GM20431 (cell line): Measurements from ENCODE around the gene BOLA1.

Experiments
- in situ Hi-C: fragments of 300-500 bp; cut with MseI, MboI; formaldehyde crosslinking; loops from one replicate; pipeline ENCODE4 v1.15.0; 2020; ENCODE audit warnings: low sequenced_read_pairs; ENCODE audit not compliant: unreplicated experiment

BOLA1 gene

GRCh38 chr1:149927563-149928400 is 28.4 kb downstream of the BOLA1 start, which contains the start of gene SF3B4:
Gene SF3B4 (minus strand): TSS chr1:149927803. CDS start chr1:149927759, 44 bp downstream.
- in situ Hi-C loops, result loop anchor here (25.0 kb wide), 1 partner anchor 260 kb away; no protein-coding TSS in a partner anchor

GRCh38 chr1:149928401-149928724 is 29.0 kb downstream of the BOLA1 start:
- in situ Hi-C loops, result loop anchor here (25.0 kb wide), 1 partner anchor 259 kb away; no protein-coding TSS in a partner anchor

GRCh38 chr1:149929856-149930255 is 30.5 kb downstream of the BOLA1 start:
- in situ Hi-C loops, result loop anchor here (25.0 kb wide), 1 partner anchor 257 kb away; no protein-coding TSS in a partner anchor

- in situ Hi-C loops, result loop anchor here (25.0 kb wide), 1 partner anchor 256 kb away; no protein-coding TSS in a partner anchor
Observed at GRCh38 chr1:149931212-149931790, 31.9 kb downstream of the BOLA1 start.

- in situ Hi-C loops, result loop anchor here (25.0 kb wide), 1 partner anchor 255 kb away; no protein-coding TSS in a partner anchor
Observed at GRCh38 chr1:149932474-149932873, 33.1 kb downstream of the BOLA1 start.

- in situ Hi-C loops, result loop anchor here (25.0 kb wide), 1 partner anchor 254 kb away; no protein-coding TSS in a partner anchor
Observed at GRCh38 chr1:149933208-149933607, 33.8 kb downstream of the BOLA1 start.

- in situ Hi-C loops, result loop anchor here (25.0 kb wide), 1 partner anchor 253 kb away; no protein-coding TSS in a partner anchor
Observed at GRCh38 chr1:149934356-149934755, 35.0 kb downstream of the BOLA1 start.

- in situ Hi-C loops, result loop anchor here (25.0 kb wide), 1 partner anchor 251 kb away; no protein-coding TSS in a partner anchor
Observed at GRCh38 chr1:149936170-149936991, 37.0 kb downstream of the BOLA1 start, which contains the start of gene MTMR11. Gene MTMR11 (minus strand): TSS chr1:149936879. CDS start chr1:149936647, 232 bp downstream.

GRCh38 chr1:149936992-149937705 is 37.8 kb downstream of the BOLA1 start:
- in situ Hi-C loops, result loop anchor here (25.0 kb wide), 1 partner anchor 250 kb away; no protein-coding TSS in a partner anchor

GRCh38 chr1:149937759-149938158 is 38.4 kb downstream of the BOLA1 start:
- in situ Hi-C loops, result loop anchor here (25.0 kb wide), 1 partner anchor 250 kb away; no protein-coding TSS in a partner anchor

- in situ Hi-C loops, result loop anchor here (25.0 kb wide), 1 partner anchor 249 kb away; no protein-coding TSS in a partner anchor
Observed at GRCh38 chr1:149938668-149939003, 39.3 kb downstream of the BOLA1 start.

- in situ Hi-C loops, result loop anchor here (25.0 kb wide), 1 partner anchor 247 kb away; no protein-coding TSS in a partner anchor
Observed at GRCh38 chr1:149940427-149940826, 41.1 kb downstream of the BOLA1 start.

GRCh38 chr1:149942207-149942606 is 42.8 kb downstream of the BOLA1 start:
- in situ Hi-C loops, result loop anchor here (25.0 kb wide), 1 partner anchor 245 kb away; no protein-coding TSS in a partner anchor

- in situ Hi-C loops, result loop anchor here (25.0 kb wide), 1 partner anchor 244 kb away; no protein-coding TSS in a partner anchor
Observed at GRCh38 chr1:149942885-149943284, 43.5 kb downstream of the BOLA1 start.

- in situ Hi-C loops, result loop anchor here (25.0 kb wide), 1 partner anchor 242 kb away; no protein-coding TSS in a partner anchor
Observed at GRCh38 chr1:149945206-149945605, 45.8 kb downstream of the BOLA1 start.

- in situ Hi-C loops, result loop anchor here (25.0 kb wide), 1 partner anchor 237 kb away; no protein-coding TSS in a partner anchor
Observed at GRCh38 chr1:149949911-149950310, 50.5 kb downstream of the BOLA1 start.
